ENCODE results near the gene METTL14.

DNA sequence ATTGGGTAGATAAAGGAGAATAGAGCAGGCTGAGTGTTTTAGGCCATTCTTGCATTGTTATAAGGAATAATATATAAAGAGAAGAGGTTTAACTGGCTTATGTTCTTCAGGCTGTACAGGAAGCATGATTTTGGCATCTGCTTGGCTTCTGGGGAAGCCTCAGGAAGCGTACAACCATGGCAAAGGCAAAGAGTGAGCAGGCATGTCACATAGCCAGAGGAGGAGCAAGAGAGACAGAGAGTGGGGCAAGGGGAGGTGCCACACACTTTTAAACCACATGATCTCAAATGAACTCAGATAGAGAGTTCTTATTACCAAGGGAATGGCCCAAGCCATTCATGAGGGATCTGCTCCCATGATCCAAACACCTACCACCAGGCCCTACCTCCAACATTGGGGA is 4.4 kb upstream of the METTL14 start:
- TF ChIP-seq, protein P1, sequence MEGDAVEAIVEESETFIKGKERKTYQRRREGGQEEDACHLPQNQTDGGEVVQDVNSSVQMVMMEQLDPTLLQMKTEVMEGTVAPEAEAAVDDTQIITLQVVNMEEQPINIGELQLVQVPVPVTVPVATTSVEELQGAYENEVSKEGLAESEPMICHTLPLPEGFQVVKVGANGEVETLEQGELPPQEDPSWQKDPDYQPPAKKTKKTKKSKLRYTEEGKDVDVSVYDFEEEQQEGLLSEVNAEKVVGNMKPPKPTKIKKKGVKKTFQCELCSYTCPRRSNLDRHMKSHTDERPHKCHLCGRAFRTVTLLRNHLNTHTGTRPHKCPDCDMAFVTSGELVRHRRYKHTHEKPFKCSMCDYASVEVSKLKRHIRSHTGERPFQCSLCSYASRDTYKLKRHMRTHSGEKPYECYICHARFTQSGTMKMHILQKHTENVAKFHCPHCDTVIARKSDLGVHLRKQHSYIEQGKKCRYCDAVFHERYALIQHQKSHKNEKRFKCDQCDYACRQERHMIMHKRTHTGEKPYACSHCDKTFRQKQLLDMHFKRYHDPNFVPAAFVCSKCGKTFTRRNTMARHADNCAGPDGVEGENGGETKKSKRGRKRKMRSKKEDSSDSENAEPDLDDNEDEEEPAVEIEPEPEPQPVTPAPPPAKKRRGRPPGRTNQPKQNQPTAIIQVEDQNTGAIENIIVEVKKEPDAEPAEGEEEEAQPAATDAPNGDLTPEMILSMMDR (optimal IDR thresholded peaks at IDR 0.05 in 1 of 3, IDR thresholded peaks at IDR 0.05 in 1 of 3, conservative IDR thresholded peaks at IDR 0.05 in 1 of 3; ENCODE audit: extremely low read depth in 1 of 3, insufficient read depth in 2 of 3, low read length in 3 of 3) = no peak
- TF ChIP-seq EZH2 (IDR thresholded peaks at IDR 0.05; ENCODE audit: low read length) = no peak
